Breast epithelium (tissue), 4 donors: Measurements from ENCODE around the gene INS. TPM values are rescaled to one million over a fixed set of nuclear protein-coding genes. Genes with fewer than 3 reads are reported as not detected.
"Not testable (repeated sequence)": the region's sequence is repeated elsewhere in the genome, so short reads cannot be mapped to it uniquely, and the experiment has no call there.

Source experiments
- DNase-seq, 2 donors: peaks; one replicate each; pipeline ENCODE4 v3.0.0-alpha.2; 2019; ENCODE audit warnings: low spot score in 2 of 2
- H3K27ac ChIP-seq, 2 donors: fragments of 200-600 bp; sonication (generic) in 1 of 2; one replicate each; pipeline ENCODE4 v1.5.1; 2016 to 2019; ENCODE audit warnings: mild to moderate bottlenecking in 1 of 2
- H3K27me3 ChIP-seq, 2 donors: fragments of 200-600 bp; sonication (generic) in 1 of 2; one replicate each; pipeline versions ENCODE4 v1.5.1 to v1.6.0; 2017 to 2019; ENCODE audit warnings: control low read depth in 1 of 2, mild to moderate bottlenecking in 1 of 2
- H3K36me3 ChIP-seq: fragments of 200-600 bp; one replicate; pipeline ENCODE4 v1.5.1; 2019
- H3K4me1 ChIP-seq, 2 donors: fragments of 200-600 bp; sonication (generic); one replicate each; pipeline ENCODE4 v1.5.1; 2016 to 2019; ENCODE audit warnings: control low read depth in 1 of 2
- H3K4me3 ChIP-seq, 3 donors: fragments of 200-600 bp; sonication (generic); 1 replicate in 2 of 3; 2 replicates in 1 of 3; pipeline ENCODE4 v1.5.1; 2016 to 2019; ENCODE audit warnings: mild to moderate bottlenecking in 3 of 3, moderate library complexity in 2 of 3
- H3K9me3 ChIP-seq, 2 donors: fragments of 200-600 bp; sonication (generic) in 1 of 2; one replicate each; pipeline ENCODE4 v1.5.1; 2016 to 2019; ENCODE audit warnings: control low read depth in 1 of 2
- CTCF ChIP-seq, 3 donors: fragments of 450-650 bp; IDR thresholded peaks; one replicate each; pipeline ENCODE4 v1.5.1; 2016 to 2017; ENCODE audit warnings: antibody characterized with exemption in 3 of 3, mild to moderate bottlenecking in 3 of 3, moderate library complexity in 3 of 3
- POLR2A ChIP-seq: fragments of 450-650 bp; IDR thresholded peaks from one replicate; pipeline ENCODE4 v1.6.1; 2016; ENCODE audit warnings: antibody characterized with exemption, mild to moderate bottlenecking, moderate library complexity
- POLR2AphosphoS5 ChIP-seq, 3 donors: sonication (generic); formaldehyde crosslinking; IDR thresholded peaks; one replicate each; pipeline ENCODE4 v1.6.1; 2017; ENCODE audit warnings: antibody characterized with exemption in 3 of 3
- intact Hi-C: fragments of 100-400 bp; cut with DNase I; formaldehyde crosslinking; loops from one replicate; pipeline ENCODE4 v1.15.1; 2023; ENCODE audit warnings: low total_unique reads
- total RNA-seq, 3 donors: library from RNA; depleted of rRNA; stranded (reverse); fragments of >200 nt; gene quantifications; one replicate each; pipeline ENCODE4 v1.1.0, GENCODE V29; 2016

Gene INS
- total RNA-seq, 3 donors from 2014 or later, result not detected

DNA sequence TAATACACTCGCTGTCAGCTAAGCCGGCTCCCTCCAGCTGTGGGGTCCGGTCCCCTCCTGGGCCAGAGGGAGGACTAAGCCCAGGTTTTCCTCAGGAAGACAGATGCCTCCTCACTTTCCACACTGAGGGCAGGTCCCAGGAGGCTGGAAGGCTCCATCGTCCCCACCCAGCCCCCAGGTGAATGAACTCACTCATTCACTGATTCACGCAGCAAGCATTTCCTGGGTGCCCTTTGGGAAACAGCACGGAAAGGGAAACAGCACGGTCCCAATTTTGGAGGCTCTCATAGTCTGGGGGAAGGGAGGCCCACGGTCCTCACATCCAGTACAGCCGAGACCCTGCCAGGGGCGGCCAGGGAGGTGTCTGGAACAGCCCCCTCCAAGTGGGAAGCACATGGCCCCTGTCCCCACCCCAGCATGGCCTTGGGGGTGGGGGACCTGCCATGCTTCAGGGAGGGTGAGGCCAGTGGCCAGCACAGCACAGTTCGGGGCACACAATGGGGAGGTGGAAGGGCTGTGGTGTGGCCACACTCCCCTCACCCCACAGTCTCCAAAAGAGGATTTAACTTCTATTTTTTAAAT is 19.9 kb upstream of the INS start:
- Histone ChIP-seq H3K27me3 (peaks cover 0 to 12% of the 10 kb centered on the region in 2 donors), H3K4me3 (no peak overlapping the region), H3K36me3 (no peaks in the 10 kb centered on the region), H3K27ac (no peak overlapping the region), H3K9me3 (no peaks in the 10 kb centered on the region), H3K4me1 (no peaks in the 10 kb centered on the region)
- intact Hi-C loops, result no loop called here
- TF ChIP-seq POLR2AphosphoS5 (IDR thresholded peaks at IDR 0.05) (no peak), CTCF (IDR thresholded peaks at IDR 0.05) (no peak), POLR2A (no peak)
- DNase-seq, result no peak

DNA sequence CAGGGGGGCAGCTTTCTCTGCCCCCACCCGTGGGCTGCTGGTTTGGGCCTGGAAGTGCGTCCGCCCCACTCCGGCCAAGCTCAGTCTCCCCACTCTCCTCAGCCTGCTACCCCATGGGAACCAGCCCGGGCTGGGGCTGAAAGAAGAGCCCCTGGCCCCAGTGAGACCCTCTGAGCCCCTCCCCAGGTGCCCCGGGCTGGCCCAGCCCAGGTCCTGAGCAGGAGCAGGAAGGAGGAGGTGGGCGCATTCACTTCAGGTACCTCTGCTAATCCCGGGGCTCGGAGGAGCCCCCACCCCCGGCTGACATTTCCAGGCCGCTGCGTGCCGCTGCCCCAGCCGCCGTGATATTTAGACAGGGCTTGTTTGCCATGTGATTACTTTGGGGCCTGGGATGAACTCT is 19.3 kb upstream of the INS start:
- Histone ChIP-seq H3K27ac (no peak overlapping the region), H3K4me3 (no peak overlapping the region), H3K36me3 (no peaks in the 10 kb centered on the region), H3K9me3 (no peaks in the 10 kb centered on the region), H3K4me1 (no peaks in the 10 kb centered on the region), H3K27me3 (peaks cover 0 to 8% of the 10 kb centered on the region in 2 donors)
- DNase-seq, result no peak
- no peak for TF ChIP-seq CTCF (IDR thresholded peaks at IDR 0.05)
- no peak for TF ChIP-seq POLR2AphosphoS5 (IDR thresholded peaks at IDR 0.05)
- TF ChIP-seq POLR2A, result no peak
- intact Hi-C loops, result no loop called here

GRCh38 chr11:2179516-2179915 is 18.5 kb upstream of the INS start:
- Histone ChIP-seq H3K27me3 (peaks cover 0 to 7% of the 10 kb centered on the region in 2 donors), H3K27ac (no peak overlapping the region), H3K36me3 (no peaks in the 10 kb centered on the region), H3K4me1 (no peaks in the 10 kb centered on the region), H3K9me3 (no peaks in the 10 kb centered on the region), H3K4me3 (no peak overlapping the region)
- DNase-seq, result no peak
- TF ChIP-seq CTCF (IDR thresholded peaks at IDR 0.05) (no peak), POLR2A (no peak), POLR2AphosphoS5 (IDR thresholded peaks at IDR 0.05) (no peak)
- intact Hi-C loops, result no loop called here

GRCh38 chr11:2178906-2179494 is 18.0 kb upstream of the INS start:
- Histone ChIP-seq H3K4me3 (no peak overlapping the region), H3K27ac (no peak overlapping the region), H3K27me3 (peaks cover 0 to 7% of the 10 kb centered on the region in 2 donors), H3K4me1 (no peaks in the 10 kb centered on the region), H3K9me3 (no peaks in the 10 kb centered on the region), H3K36me3 (no peaks in the 10 kb centered on the region)
- intact Hi-C loops, result no loop called here
- no peak for TF ChIP-seq CTCF (IDR thresholded peaks at IDR 0.05)
- DNase-seq, result no peak

DNA sequence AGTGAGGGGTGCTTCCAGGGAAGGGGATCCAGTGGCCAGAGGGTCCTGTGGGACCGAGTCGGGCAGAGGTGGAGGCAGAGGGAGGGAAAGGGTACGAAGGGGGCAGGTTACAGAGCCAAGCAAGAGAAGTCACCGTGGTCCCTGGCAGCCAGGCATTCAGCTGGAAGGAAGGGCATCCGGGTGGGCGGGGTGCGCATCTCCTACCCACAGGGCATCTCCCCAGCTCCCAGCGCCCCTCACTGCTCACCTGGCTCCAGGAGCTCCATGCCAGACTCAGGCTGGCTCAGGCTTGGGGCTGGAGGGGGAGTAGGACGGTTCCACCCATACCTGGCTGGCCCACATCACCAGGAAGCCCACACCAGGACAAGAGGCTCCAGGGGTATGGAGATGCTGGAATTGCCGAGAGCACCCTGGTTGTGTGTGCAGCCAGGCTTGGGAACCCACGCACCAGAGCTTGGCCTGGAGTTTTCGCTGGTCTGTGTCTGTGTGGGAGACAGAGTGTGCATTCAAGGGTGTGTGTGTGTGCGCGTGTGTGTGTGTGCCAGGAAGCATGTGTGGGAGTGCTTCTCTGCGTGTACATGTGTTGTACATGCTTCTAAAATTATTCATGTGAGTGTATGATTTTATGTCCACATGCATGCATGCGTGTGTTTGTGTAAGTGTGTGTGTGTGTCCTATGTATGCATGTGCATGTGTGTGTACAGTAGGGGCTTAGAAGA is 17.2 kb upstream of the INS start:
- H3K36me3 ChIP-seq, DNase-seq, H3K9me3 ChIP-seq, H3K27ac ChIP-seq, intact Hi-C loops, H3K27me3 ChIP-seq, H3K4me1 ChIP-seq, H3K4me3 ChIP-seq: not testable (repeated sequence)
